Fibroblast of mammary gland (primary cell): Measurements from ENCODE around the gene MYH3.

Source experiments
- DNase-seq: peaks from one replicate; pipeline ENCODE4 v3.0.0-alpha.2; 2010; ENCODE audit warnings: low read depth
- H3K4me3 ChIP-seq: 2 replicates; pipeline ENCODE4 v1.5.1; 2011; ENCODE audit warnings: low read depth, mild to moderate bottlenecking, low read length, moderate library complexity; ENCODE audit not compliant: control insufficient read depth
- CTCF ChIP-seq: conservative IDR thresholded peaks from 2 replicates; pipeline ENCODE4 v1.5.1; 2011; ENCODE audit warnings: low read depth, low read length, inconsistent platforms; ENCODE audit not compliant: control insufficient read depth, insufficient read depth

MYH3 gene

DNA sequence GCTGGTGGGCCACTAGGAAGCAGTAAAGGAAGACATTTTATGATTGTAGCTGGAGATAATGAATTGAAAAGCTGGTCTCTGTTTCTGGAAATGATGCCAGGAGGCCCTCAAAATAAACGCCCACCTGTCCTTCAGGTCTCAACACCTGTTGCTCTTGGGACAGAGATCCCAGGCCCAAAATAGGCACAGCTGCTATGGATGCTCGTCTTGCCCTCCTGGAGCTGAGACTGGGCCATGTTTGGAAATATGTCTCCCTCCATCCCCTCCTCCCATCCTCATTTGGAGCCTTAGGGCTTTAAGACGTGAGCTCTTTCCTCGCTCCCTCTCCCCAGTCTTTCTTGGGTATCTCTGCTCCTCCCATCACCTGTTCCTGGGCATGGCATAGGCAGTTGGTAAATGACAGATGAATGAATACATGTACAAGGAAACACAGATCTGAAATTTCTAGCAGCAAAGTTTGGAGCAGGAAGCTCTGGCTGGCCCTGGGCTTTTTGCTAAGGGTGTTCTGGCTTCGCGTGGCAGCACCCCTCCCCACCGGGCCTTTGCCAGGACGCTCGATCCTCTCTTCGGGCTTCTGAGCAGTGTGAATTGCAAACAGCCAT, 33.3 kb downstream of the MYH3 start:
- TF ChIP-seq CTCF, result no peak
- no peak overlapping the region for H3K4me3 ChIP-seq
- DNase-seq, result no peak

DNA sequence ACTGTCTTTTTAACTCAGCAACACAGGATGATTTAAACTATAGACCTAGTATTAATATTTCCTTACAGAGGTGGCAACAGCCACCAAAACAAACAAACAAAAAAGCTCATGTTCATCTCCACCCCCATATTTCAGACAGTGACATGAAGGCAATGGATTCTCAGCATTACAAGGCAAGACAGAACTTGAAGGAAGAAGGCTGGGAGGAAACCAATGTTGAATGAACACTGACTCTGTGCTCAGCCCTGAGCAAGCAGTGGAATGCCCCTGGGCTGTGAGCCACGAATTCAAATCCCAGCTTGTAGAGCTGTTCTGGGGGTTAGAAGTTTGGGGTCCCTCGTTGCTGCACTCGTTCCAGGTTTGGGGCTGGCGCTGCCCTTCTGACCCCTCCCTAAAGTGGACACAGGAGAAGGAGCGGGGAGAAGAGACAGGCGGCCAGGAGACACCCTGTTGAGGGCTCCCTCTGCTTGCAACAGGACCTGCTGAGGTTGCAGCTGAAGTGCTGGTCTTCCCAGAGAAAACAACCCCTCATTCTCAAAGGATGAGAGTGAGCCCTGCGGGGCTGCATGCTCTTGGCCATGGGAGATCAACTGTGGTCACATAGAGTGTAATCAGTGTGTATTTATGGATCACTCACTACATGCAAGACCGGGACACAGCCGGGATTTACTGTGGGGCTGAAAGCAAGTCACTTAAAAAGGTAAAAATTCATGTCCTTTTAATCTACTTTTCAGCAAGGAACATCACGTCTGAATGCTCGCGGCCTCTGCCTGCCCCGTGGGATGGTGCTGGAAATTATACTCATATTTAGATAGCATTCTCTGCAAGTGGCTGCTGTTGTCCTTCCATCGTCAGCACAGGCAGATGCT, 34.3 kb downstream of the MYH3 start:
- no peak overlapping the region for H3K4me3 ChIP-seq
- DNase-seq, result no peak
- no peak for TF ChIP-seq CTCF

DNA sequence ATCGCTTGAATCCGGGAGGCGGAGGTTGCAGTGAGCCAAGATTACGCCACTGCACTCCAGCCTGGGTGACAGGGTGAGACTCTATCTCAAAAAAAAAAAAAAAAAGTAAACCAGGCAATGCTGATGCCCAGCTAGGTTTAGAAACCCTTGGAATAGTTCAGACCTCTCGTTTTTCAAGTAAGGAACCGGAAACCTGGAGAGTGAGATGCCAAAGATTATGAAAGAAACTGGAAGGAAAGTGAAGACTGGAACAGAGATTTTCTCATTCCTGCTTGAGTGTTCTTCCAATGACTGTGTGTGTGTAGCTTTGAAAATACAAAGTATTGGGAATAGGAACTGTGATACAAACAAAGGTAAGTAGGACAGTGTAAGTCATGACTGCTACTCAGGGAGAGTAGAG, 35.7 kb downstream of the MYH3 start:
- no peak for DNase-seq
- no peak overlapping the region for H3K4me3 ChIP-seq
- no peak for TF ChIP-seq CTCF

GRCh38 chr17:10620823-10621222, 36.3 kb downstream of the MYH3 start:
- no peak for DNase-seq
- H3K4me3 ChIP-seq, result no peak overlapping the region
- no peak for TF ChIP-seq CTCF

GRCh38 chr17:10618202-10618635, 38.9 kb downstream of the MYH3 start:
- peak; percentile 96 for TF ChIP-seq CTCF
- DNase-seq, result peak; percentile 73
- H3K4me3 ChIP-seq, result no peak overlapping the region

GRCh38 chr17:10617120-10617505, 40.0 kb downstream of the MYH3 start:
- no peak for DNase-seq
- TF ChIP-seq CTCF, result no peak

More at GRCh38 chr17:10617120-10617505, 40.0 kb downstream of the MYH3 start:
- no peak overlapping the region for H3K4me3 ChIP-seq
